ENCODE data around the gene GPR37.

GPR37 gene

DNA sequence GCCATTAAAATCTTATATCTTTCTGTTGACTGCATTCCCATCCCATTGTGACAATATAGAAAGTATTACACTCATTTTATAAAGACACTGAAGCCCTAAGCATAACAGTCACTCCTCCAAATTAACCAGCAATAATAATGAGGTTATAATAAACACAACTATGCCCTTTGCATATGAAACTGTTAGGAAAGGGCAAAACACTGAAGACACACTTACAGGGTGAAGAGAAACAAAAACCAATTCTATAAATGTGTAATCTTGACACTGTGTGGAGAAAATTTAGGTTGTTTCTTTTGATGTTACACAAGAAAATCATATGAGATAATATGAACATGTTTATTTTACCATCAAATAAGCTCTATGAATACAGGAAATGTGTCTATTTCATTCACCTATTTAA, 14.0 kb upstream of the GPR37 start:
- no peak for DNase-seq

DNA sequence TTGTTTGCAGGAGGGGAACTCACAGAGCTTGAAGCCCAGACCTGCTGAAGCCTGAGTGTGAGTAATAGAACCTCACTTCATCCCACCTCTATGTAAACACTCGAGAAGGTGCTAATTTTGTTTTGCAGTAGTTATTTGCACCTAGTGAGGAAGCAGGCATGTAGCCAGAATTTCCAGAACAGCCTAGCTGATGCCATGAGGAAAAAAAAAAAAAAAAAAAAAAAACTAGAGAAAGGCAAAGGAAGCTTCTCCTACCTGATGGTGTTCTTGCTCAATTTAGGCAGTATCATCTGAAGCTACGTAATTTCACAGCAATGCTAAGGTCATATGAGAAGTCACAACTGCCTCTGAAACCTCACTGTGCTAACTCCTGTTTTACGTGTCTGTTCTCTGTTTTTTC, 13.6 kb upstream of the GPR37 start:
- DNase-seq: peak; percentile 79

DNA sequence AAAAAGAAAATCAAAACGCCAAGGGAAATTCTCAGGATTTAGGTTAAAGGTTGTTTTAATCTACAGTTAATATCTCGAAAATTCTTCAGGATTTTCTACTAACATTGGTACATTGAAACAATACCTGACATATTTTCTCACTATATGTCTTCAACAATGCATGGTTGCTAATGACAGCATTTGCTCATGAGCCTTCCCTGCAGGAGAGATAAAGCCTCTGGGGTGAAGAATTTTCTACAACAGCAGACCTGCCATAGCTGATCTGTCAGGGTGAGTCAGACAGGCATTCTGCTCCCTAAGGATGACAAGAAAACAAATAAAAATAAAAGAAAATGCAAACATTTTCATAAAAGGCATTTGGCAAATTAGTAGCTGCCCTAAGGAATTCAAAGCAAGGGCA, 11.7 kb upstream of the GPR37 start:
- no peak for DNase-seq

DNA sequence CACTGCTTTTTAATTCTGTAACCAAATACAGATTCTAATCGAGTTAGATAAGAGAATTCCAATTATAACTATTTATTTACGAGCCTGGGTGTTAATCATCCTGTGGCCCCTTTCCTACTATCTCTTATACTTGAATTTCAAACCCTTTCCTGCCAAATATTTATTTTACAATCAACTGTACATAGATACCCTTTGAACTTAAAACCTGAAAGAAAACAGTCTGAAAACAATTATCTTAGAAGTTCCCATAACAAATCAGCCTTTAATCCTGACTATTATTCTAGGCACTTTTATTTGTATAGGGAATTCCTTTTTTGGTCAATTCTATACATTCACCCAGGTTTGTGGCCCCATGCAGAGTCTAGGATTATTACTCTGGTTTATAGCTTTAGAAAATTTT, 10.6 kb upstream of the GPR37 start:
- DNase-seq: no peak

DNA sequence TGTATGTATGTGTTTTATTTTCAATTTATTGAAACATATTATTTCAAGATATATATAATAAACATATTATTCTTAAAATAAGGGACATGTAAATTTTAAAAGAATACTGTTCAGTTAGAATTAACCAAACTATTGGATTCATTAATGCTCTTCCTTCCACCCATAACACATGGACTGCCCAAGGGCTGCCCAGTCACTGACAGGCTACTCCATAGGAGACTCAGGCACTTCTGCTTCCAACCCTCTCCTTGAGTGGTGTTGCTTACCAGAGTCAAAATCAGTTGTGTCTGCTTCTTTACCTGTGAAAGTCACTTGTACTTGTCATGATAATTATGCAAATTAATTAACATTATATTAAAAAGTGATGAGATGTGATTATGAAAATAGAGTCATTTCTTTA, 9.8 kb upstream of the GPR37 start:
- no peak for DNase-seq

DNA sequence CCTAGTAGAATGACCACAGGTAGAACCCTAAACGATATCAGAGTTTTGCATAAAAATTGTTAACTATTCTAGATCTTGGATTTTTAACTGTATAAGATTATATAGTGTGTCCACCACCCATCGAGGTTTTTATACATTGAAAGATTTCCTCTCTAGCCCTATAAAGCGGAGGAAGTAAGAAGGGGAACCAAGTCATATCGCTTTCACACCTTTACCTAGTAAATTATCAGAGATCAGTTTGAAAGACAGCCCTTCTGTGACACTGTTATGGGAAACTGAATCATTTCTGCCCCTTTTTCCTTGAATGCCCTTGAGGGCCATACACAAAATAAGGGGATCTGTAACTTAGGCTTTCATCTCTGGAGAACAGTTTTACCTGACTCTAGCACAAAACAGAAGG, 8.3 kb upstream of the GPR37 start:
- DNase-seq: no peak

DNA sequence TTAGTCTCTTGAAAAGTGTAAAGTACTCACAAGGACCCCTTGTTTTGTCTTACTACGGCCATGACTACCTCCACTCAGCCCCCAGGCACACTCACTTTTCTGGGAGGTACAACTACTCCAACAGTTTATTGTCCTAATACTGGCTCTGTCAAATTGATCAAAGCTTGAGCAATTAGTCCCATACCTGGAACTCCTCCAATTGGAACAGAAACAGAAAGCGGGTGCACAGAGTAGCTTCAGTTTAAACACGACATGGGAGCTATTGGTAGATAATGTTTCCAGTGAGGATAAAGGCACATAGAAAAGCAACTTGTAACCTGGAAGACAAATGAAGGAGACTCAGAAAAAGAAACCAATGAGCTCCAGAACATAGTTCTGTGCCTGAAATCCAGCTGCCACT, 7.7 kb upstream of the GPR37 start:
- no peak for DNase-seq

DNA sequence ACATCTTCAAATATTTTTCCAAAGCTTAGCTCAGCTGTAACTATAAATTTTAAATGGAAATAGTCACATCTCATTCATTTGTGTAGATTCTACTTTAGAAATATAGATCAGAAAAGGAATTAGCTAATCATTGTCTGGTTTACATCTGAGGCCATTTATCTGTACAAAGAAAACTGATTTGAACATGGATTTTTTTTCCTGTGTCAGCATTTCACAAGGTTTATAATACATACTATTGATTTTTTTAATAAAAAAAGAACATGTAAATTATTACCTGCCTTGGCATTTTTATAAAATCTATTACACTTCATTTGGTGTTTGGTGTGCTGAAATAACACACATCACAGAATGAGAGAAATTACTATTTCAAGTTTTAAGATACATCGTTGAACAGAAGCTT, 3.5 kb upstream of the GPR37 start:
- DNase-seq: no peak

DNA sequence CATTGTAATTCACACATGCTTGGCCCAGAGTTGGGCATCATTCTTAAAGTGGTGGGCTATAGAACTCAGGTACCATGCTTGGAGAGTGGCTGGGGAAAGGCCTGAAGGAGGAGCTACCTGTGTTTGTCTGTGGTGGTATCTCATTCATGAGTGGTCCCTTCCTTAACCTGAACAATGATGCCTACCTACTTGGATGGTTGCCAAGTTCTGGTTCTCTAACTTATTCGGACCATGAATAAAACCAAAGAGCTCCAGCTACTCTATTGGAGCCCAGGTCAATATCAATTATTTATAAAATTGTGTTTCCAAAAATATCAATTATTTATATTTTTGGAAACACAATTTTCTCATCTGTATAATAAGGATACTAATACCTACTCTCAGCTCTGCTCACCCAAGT, 2.9 kb upstream of the GPR37 start:
- no peak for DNase-seq

DNA sequence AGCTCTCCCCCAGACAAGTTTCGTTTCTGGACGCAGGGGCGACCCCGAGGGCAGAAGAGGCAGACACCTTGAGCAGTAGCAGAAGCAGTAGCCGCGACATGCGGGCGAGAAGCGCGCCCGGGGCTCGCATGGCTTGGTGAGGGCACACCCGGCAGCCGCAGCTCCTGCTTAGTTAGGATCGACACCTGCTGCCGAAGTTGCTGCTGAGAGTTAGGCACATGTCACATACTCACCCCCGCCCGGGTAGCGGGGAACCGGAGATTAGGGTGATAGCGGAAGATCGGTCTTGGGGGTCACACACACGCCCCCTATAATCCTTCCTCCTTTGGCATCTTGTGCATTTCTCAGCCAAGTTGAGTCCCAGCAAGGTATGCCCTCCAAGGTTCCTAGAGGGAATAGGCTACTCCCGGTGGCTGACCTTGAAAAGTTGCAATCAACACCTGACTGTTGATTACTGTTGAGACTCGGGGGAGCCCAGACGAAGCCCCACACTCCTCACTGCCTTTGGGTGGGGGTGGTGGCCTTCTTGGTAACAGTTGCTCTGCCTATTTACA, 668 bp downstream of the GPR37 start:
- peak; percentile 27 for DNase-seq

DNA sequence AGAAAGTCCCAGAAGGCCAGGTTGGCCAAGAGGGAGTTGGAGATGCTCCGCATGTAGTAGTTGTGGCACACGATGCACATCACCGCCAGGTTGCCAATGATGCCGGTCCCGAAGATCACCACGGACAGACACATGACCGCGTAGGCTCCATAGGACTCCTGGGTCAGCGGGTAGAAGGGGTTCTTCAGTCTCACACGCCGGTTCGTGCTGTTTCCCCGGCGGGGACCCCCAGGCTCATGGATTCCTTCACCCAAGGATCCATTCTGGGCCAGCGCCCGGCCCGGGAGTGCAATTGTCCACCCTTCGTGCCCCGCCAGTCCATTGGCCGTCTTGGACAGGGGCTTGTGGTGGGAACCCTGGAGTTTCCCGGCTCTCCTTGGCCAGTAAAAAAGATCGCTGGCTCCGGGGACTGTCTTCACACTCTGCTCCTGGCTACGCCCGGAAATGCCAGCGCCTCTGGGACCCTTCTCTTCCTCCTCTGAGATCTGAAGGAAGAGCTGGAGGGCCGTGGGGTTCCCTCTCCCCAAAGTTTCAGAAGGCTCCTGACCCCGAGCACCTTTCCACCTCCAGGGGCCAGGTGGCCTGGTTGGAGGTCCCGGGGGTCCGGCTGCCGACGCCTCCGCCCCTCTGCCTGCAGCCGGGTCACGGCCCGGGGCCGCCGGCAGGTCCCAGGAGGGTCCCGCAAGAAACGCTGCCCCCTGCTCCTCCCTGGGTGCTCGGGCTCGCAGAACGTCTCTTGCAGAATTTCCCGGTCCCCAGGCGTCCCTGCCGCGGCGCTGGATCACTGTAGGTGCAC, 1.3 kb downstream of the GPR37 start:
- no peak for DNase-seq

DNA sequence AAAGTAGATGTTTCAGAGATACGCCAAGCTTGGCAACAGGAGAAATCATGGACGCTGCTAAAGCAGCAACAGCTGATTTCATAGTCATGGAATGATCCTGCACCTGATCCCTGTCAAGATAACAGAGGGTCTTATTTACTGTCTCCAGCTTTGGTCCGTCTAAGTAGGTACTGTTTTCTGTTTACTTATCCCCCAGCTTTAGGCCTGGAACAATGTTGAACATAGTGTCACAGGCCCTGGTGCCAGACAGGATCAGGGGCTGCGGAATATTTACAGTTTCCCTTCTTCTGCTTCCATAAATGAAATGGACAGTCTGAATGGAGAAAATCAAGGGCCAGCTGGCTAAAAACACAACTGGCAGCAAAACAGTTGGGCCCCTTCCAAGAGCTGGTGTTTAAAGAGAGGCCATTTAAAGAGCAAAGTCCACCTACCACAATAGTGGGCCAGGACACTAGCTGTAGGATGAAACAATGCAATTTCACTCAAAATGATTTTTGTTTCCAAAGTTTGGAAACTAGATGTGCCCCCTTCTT, 2.9 kb downstream of the GPR37 start:
- DNase-seq: no peak

DNA sequence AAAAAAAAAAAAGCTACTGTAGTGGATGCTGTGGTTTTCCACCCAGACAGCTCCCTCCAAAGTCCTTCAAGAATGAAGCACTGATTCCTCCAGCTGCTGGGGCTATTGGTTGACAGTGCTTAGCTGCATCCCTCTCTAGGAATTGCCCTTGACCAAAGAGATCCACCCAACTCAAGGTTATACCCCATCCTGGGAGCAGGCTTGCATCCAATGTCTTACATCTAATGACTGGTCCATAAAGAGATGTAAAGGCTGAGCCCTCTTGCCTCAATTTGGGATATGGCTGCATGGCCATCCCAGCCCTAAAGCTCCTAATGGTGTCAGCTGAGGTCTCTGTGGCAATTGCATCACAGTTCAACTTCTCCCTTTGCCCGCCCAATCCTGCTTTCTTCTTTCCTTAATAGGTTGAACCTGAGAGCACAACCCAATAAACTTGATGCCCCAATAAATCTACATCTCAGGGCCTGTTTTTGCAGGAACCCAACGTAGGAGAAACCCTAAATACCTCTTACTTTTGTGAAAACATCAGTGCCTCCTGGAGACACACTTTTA, 4.4 kb downstream of the GPR37 start:
- no peak for DNase-seq

DNA sequence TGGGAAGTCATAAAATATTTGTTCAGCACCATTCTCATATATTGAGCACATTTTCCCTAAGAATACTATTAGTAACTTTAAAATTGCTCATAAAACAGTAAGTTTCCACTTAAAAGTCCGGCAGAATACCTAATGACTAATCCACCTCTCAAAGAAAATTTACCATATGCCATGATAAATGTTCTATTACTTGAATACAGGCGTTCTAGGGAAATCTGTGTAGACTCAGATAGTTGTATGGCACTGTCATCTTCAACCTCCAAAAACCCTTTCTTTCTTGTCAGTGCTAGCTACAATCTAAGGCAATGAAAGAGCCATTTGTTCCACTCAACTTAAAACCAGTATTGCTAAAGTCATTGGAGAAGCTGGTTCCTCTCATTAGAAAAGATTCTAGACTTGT, 7.3 kb downstream of the GPR37 start:
- DNase-seq: no peak

DNA sequence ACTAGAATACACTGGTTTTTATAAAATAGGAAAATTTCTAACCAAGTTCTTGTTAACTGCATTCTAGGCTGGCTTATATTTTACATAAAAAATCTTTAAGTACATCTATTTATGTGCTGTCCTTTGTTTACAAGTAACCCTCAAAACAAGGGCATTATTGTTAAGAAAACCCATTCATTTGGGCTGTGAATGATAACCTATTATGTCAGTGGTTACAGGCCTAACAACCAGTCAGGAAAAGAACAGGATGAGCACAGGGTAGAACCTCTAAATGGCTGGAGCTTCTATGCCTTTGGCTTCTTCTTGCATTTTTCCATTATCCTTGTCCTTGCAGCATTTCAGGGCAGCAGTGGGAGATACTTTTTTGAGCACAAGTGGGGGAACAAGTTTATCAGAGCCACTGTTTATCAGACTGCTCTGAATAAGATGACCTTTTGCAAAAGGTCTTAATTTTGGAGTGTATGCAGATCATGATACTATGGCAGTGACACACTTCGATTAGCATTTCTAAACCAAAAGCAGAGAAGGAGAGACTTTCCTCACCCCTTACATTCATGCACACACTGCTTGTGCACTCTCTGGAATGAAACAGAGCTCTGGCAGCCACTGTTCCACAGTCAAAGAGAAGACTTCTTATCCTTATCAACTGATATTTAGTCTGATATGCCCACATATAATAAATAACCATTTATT, 10.9 kb downstream of the GPR37 start:
- no peak for DNase-seq

DNA sequence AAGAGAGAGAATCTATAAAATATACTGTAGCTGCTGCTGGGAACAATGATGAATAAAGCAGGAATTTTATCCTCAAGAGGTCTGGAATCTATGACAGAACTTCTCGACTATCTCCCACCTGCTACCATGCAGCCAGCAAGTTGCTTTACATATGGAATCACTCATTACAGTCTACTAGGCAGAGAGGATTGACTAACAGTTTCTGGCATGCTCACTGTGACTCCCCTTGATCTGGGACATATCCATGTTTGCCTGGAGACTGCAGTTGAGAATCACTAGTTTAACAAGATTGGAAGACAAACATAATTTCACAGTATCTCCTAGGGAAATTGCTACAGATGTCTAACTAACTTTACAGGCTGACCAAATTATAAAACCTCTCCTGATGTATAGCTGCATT, 13.3 kb downstream of the GPR37 start:
- no peak for DNase-seq

DNA sequence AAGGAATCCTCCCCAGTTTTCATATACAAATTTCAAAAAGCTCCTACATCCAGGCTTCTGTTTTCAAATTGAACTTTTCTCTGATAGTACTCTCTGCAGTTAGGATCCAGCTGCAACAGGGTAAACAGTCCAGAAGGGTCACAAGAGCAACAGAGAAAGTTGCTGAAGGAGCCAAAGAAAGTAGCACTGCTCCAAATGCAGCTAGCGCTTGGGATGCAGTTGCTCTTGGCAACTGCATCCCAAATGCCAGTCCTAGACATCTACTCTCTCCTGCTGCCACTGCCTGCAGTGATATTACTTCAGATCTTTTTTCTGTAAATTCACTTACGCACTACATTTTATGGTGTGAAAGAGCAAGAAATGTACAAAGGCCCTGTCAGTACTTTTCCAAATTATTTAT, 14.6 kb downstream of the GPR37 start:
- no peak for DNase-seq

DNA sequence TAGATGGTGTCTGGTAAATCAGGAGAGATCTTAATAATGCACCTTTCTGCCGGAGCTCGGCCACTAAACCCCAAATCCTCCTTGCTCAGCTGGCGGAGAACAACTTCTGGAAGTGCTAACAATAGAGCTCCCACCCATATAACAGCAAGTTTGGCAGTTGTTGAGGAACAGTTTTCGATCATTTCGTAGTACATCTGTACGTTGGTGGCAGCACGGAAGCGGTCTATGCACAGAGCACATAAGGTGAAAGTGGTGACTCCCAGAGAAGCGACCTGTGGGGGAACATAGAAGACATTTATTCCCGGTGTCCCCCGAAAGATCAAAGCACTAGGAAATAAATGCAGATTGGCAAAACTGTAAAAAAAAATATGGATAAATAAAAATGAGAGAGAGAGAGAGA, 18.5 kb downstream of the GPR37 start:
- no peak for DNase-seq

DNA sequence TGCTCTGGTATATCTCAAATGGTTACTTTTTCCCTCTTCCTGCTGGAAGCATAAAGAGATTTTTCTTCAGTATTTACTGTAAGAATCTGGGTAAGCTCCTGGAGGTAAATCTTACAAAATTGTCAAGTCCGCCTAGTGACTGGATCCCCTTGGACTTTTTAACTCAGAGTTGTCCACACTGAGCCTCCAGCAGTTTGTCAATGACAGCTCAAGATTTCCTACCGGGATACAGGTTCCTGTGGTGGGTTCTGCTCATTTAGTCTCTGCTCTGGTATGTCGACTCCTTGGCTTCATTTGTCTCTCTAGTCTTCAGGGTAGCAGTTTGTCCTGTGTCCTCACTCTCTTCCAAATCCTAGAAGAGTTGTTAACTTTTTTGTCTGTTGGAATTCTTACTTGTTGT, 27.0 kb downstream of the GPR37 start:
- no peak for DNase-seq

DNA sequence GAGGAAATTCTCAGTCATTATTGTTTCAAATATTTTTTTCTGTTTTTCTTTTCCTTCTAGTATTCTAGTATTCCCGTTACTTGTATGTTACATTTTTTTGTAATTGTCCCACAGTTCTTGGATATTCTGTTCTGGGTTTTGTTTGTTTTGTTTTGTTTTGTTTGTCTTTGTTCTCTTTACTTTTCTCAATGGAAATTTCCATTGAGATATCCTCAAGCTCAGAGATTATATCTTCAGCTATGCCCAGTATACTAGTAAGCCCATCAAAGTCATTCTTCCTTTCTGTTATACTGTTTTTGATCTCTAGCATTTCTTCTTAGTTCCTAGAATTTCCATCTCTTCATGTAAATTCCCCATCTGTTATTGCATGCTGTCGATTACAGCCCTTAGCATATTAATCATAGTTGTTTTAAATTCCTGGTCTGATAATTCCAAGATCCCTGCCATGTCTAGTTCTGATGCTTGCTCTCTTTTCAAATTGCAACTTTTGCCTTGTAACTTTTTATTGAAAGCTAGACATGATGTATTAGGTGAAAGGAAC, 27.8 kb downstream of the GPR37 start:
- DNase-seq: no peak

DNA sequence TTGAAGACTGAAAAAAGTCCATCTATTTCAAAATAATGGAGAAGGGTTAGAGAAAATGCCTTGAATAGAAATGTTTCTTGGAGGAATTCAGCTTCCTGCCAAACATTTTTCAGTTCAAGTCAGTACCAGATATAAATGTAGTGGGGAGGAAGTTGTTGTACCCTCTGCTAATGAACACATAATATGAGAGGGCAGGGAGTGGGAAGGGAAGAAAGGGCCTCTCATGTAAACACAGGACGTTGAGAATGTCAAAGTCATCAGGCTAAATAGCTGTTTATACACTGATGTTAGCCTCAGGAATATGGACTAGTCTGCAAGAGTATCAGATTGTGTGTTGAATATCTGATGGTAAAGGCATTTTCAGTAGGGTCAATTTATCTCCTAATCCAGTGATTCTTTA, 37.0 kb downstream of the GPR37 start:
- no peak for DNase-seq

DNA sequence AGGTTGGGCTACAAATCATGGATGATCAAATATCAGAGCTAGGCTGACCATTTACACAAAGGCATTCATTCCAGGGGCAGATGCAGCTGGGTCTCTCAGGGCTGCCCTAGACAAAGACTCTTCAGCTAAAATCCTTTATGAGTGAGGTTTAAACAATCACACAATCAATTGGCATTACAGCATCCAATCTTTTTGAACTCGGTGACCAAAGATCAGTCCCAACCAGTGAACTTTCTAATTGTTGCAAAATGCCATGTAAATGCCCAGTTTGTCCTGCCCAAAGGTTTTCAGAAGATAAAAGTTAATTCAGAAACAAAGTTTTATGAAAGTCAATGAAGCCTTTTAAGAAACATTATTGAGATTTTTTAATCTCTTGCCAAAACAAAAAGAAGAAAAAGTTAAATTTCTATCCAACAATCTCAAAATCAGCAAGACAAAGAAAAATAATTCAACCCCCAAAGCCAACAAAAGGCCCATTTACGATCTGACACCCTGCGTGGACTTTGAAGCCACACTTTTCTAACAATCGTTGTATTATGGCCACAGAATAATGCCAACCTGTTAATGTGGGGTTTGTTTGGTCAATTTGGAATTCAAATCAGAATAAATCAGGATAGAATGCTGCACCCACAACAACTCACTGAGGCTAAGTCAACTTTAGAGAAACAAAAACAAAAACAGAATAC, 40.9 kb downstream of the GPR37 start:
- no peak for DNase-seq

DNA sequence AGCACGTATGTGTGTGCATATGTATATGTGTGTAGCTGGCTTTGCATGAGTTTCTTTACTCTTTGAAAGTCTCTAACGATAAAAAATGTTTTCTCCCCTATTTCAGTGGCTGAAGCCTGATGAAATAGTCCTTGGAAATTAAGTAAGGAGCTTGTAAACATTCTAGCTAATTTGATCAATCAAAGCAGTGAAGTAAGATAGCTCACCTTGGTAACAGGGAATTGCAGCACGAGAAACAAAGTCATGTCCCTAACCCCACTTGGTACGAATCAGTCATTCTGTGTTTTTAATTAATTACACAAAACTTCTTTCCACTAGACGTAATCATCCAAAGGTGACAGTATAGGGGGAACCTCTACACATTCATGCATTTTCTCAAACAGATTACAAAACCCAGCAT, 41.5 kb downstream of the GPR37 start:
- DNase-seq: no peak

Measured in COR-L47 (cell line).